Aorta (tissue), 5 donors: Measurements from ENCODE around the gene ELP4. TPM values are rescaled to one million over a fixed set of nuclear protein-coding genes. Genes with fewer than 3 reads are reported as not detected.

Source experiments
- ATAC-seq: fragments of 200-7000 bp; cut with Tn5 transposase; one replicate; pipeline ENCODE4 v1.9.1; 2022; ENCODE audit warnings: moderate library complexity; ENCODE audit not compliant: low FRiP score
- DNase-seq, 2 donors: peaks; one replicate each; pipeline ENCODE4 v3.0.0-alpha.2; 2020
- H3K27ac ChIP-seq, 2 donors: one replicate each; pipeline ENCODE4 v1.5.1; 2013; ENCODE audit warnings: low read length in 2 of 2, mild to moderate bottlenecking in 2 of 2, moderate library complexity in 2 of 2, control low read depth in 1 of 2, inconsistent platforms in 1 of 2, low read depth in 1 of 2
- H3K27me3 ChIP-seq, 2 donors: one replicate each; pipeline ENCODE4 v1.6.1; 2013; ENCODE audit warnings: control low read depth in 1 of 2, low read length in 1 of 2, mild to moderate bottlenecking in 1 of 2, moderate library complexity in 1 of 2; ENCODE audit not compliant: insufficient read depth in 2 of 2, control insufficient read depth in 1 of 2
- H3K36me3 ChIP-seq, 2 donors: one replicate each; pipeline ENCODE4 v1.6.1; 2013; ENCODE audit warnings: control low read depth in 1 of 2, low read length in 1 of 2, mild to moderate bottlenecking in 1 of 2; ENCODE audit not compliant: insufficient read depth in 2 of 2, control insufficient read depth in 1 of 2
- H3K4me1 ChIP-seq, 2 donors: one replicate each; pipeline ENCODE4 v1.6.1; 2013; ENCODE audit warnings: low read length in 2 of 2, control low read depth in 1 of 2, mild to moderate bottlenecking in 1 of 2, moderate library complexity in 1 of 2; ENCODE audit not compliant: insufficient read depth in 2 of 2, control insufficient read depth in 1 of 2
- H3K4me3 ChIP-seq, 2 donors: one replicate each; pipeline ENCODE4 v1.5.1; 2013; ENCODE audit warnings: low read length in 2 of 2, control low read depth in 1 of 2, mild to moderate bottlenecking in 1 of 2
- H3K9me3 ChIP-seq: one replicate; pipeline ENCODE4 v1.6.1; 2013; ENCODE audit warnings: mild to moderate bottlenecking, low read length; ENCODE audit not compliant: control insufficient read depth
- WGBS, 2 donors: extraction: QIAGEN DNeasy Blood & Tissue Kit; methylation state at CpG; one replicate each; pipeline ENCODE4 v1.1.7; 2013; 5-methylcytosine and 5-hydroxymethylcytosine counted together
- intact Hi-C, 2 donors: fragments of 100-400 bp; cut with DNase I; formaldehyde crosslinking; loops; one replicate each; pipeline versions ENCODE4 v1.14.2 to v1.15.0; 2022
- polyA plus RNA-seq, 2 donors: library from polyadenylated mRNA; stranded (reverse); fragments of 200-250 nt; gene quantifications; one replicate each; pipeline ENCODE4 v1.2.3, GENCODE V29; 2013
- total RNA-seq, 2 donors: library from RNA; stranded (reverse); fragmentation: NEBNext Ultra II Directional; extraction: Animal tissue kit (Norgen Biotek cat#: 25700); gene quantifications; one replicate each; pipeline ENCODE4 v1.2.1, GENCODE V29; 2021
- donor health status: healthy with polysubstance abuse.
- donor health status: Bipolar disorder and iron deficiency.
- donor health status: DM: no; HTN: no; CAD: no.
- donor health status: DM: no; HTN: no; CAD: no.
- donor health status: DM: yes; HTN: yes; CAD: no.

The ELP4 gene
- total and polyA plus RNA-seq, 4 donors = 6.8 to 17.9 (median 11.4) TPM

DNA sequence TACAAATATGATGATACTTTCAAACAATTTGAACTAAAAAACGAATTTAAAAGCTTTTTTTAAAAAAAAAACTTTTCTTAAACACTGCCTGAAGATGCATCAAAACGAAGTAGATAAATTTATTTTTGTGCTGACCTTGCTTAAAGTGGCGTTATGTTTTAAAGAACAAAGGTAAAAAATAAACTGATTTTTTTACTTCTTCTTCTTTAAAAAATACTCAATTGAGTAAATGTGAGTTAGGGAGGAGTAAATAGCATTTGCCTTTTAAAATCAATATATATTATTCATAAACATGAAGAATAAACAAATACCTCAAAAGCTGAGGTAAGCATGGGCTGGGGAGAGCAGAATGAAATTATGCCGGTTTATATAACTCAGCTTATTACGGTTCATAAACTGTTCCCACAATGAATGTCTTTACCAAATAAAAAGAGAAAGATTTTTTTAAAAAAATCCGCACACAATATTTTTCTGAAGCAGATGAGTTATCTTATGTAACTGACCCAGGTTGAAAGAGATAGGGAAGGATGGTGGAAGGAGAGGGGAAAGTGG is 292.5 kb downstream of the ELP4 start:
- intact Hi-C loops = no loop called here
- Histone ChIP-seq H3K9me3 (peaks cover 2% of the 10 kb centered on the region), H3K27me3 (peaks cover 0 to 6% of the 10 kb centered on the region in 2 donors), H3K4me1 (no peaks in the 10 kb centered on the region), H3K27ac (no peak overlapping the region), H3K36me3 (no peaks in the 10 kb centered on the region), H3K4me3 (no peak overlapping the region)
- 19 to 24% methylated on average over 6 of the region's 6 CpGs for WGBS, 2 donors
- no peak for DNase-seq
- ATAC-seq = no peak

DNA sequence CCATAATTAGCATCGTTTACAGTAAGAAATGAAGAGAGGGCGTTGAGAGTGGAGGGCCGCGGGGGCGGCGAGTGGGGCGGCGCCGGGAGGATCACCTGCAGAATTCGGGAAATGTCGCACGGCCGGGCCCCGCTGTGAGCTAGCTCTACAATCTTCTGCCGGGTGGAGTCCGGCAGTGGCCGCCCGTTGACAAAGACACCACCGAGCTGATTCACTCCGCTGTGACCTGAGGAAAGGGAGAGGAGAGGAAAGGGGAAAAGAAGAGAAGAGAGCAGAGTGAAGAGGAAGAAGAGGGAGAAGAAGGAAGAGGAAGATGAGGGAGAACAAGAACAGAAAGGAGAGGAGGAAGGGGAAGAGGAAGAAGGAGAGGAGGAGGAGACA is 293.0 kb downstream of the ELP4 start:
- no peaks in the 10 kb centered on the region for H3K36me3 ChIP-seq
- H3K9me3 ChIP-seq = peaks cover 2% of the 10 kb centered on the region
- no peak for ATAC-seq
- H3K4me3 ChIP-seq = no peak overlapping the region
- intact Hi-C loops = no loop called here
- 6 to 12% methylated on average over 20 of the region's 20 CpGs for WGBS, 2 donors
- peak in 1 of 2 donors; percentile 58 for DNase-seq
- H3K4me1 ChIP-seq = no peaks in the 10 kb centered on the region
- H3K27ac ChIP-seq = no peak overlapping the region
- H3K27me3 ChIP-seq = peaks cover 0 to 6% of the 10 kb centered on the region in 2 donors

DNA sequence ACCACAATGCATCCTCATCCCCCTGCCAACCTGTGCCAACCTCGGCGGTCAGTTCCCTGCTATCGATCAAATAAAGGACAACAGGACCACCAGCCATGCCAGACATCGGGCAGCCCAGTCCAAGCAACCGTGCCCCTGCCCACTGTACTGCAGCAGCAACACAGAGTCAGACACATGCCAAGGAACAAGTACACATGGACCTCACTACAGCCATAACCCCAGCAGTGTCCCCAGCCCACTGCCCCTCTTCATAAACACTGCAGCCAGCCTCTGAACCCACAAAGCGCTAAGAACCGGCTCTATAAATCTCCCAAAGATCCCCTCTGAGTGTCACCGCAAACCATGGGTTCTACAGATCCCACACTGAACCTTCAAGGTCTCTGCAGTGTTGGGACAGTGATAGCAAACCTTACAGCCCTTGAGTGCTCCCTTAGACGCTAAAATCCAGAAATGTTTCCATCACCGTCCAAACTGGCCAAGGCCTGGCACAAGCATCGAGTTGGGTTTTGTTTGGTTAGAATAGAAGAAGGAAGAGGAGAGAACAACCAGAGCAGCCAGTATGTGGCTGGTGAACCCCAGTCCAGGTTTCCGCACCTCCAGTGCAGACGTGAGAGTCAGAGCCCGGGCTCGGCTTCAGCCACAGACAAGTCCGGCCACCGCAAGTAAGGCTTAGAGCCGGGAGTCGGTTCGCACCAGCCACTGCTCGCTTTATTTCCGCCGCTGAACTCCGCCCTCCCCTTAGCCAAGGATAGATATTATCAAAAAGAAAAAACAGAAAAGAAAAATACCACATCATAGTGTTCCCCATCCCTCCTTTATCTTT is 293.6 kb downstream of the ELP4 start:
- H3K9me3 ChIP-seq = peaks cover 2% of the 10 kb centered on the region
- H3K36me3 ChIP-seq = no peaks in the 10 kb centered on the region
- intact Hi-C loops = no loop called here
- no peak overlapping the region for H3K4me3 ChIP-seq
- ATAC-seq (no peak), DNase-seq (peak in 1 of 2 donors; percentile 52)
- 9 to 14% methylated on average over 24 of the region's 24 CpGs for WGBS, 2 donors
- peaks cover 0 to 5% of the 10 kb centered on the region in 2 donors for H3K27me3 ChIP-seq
- H3K27ac ChIP-seq = no peak overlapping the region
- no peaks in the 10 kb centered on the region for H3K4me1 ChIP-seq

DNA sequence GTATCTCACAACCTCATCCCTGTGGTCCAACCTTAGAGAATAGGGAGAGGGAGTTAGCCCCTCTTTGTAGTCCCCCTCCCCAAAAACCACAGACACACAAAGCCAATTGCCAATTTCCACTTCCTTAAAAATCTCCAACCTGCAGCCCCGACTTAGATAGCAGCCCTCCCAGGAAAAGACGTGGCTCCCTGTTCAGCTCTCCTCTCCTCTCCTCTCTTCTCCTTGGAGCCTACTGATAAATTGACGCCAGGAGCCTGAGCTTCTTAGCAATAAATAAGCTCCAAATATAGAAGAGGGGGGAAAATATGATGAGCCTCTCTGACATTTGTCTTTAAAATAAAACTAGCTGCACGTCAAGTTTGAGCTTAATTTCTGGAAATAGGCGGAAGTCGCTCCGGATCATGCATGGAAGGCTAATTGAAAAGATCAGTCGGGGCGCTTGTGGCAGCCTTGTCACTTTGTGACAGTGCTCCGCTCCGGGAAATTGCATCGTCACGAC is 294.3 kb downstream of the ELP4 start:
- 16 to 22% methylated on average over 13 of the region's 13 CpGs for WGBS, 2 donors
- Histone ChIP-seq H3K4me1 (no peaks in the 10 kb centered on the region), H3K27me3 (peaks cover 0 to 5% of the 10 kb centered on the region in 2 donors), H3K27ac (no peak overlapping the region), H3K4me3 (no peak overlapping the region), H3K9me3 (peaks cover 2% of the 10 kb centered on the region), H3K36me3 (no peaks in the 10 kb centered on the region)
- intact Hi-C loops = no loop called here
- ATAC-seq (no peak), DNase-seq (no peak)

DNA sequence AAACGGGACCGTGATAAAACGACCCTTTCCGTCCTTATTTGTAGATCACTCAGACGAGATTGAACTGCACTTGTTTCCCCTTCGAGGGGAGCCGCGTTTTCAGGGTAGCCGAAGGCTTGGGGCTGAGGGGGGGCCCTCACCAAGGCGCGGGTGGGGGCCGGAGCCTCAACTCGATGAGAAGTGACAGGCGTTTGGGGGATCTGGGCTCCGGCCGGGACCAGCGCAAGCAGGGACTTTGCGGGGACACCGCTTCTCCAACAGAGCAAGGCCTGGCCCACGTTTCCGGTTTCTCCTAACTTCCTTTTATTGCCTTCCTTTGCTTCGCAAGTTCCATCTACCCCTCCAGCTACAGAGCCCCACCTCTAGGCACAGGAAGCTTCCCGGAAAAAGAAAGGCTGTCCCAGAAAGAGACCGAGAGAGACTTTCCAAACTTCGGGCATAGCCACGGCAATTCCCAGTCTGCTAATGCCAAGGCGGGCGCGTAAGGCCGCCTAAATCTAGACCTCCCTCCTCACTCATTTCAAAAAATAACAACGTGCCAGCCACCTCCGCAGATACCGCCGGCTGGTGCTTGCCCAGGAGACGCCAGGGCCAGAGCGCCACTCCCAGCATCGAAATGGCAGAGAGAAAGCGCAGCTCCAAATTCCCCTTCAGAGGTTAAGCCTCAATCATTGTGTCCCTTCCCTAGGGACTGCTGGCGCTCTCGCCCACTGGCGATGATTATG is 294.9 kb downstream of the ELP4 start:
- peaks cover 0 to 5% of the 10 kb centered on the region in 2 donors for H3K27me3 ChIP-seq
- no peaks in the 10 kb centered on the region for H3K4me1 ChIP-seq

DNA sequence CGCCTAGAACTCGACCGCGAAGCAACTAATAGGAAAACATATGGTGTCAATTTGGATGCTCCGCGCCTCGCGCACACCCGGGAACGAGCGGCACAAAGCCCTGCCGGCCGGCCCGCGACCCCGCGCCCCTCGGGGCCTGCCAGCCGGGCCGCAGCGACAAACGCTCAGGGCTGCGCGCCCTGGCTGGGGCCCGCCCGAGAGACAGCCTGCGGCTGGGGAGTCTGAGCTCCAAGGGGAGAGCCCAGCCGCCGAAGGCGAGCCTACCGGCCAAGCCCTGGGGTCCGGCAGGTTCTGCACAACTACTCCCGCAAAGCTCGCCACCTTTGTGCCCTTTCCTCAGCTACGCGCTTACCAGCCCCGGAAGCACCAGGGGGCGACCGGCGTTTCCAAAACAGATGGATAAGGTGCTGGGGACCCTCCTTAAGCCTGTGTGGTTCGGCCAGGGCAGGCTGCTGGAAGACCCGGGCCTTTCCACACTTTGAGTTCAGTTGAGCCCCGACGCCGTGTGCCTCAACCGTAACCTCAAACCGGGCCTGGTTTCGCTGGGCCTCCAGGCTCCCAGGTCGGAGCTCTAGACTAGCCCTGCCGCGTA is 295.6 kb downstream of the ELP4 start:
- WGBS, 2 donors = 9% methylated on average over 47 to 51 of the region's 51 CpGs
- Histone ChIP-seq H3K4me1 (no peaks in the 10 kb centered on the region), H3K36me3 (no peaks in the 10 kb centered on the region), H3K4me3 (no peak overlapping the region), H3K27me3 (peaks cover 0 to 5% of the 10 kb centered on the region in 2 donors), H3K9me3 (peaks cover 2% of the 10 kb centered on the region), H3K27ac (no peak overlapping the region)
- ATAC-seq = no peak
- intact Hi-C loops = no loop called here
- peak in 1 of 2 donors; percentile 64 for DNase-seq

More for the DNA sequence above, 294.9 kb downstream of the ELP4 start:
- Histone ChIP-seq H3K9me3 (peaks cover 2% of the 10 kb centered on the region), H3K4me3 (no peak overlapping the region), H3K36me3 (no peaks in the 10 kb centered on the region), H3K27ac (no peak overlapping the region)
- ATAC-seq (no peak), DNase-seq (peak in 1 of 2 donors; percentile 68)
- intact Hi-C loops = no loop called here
- WGBS, 2 donors = 5 to 8% methylated on average over 41 of the region's 41 CpGs

DNA sequence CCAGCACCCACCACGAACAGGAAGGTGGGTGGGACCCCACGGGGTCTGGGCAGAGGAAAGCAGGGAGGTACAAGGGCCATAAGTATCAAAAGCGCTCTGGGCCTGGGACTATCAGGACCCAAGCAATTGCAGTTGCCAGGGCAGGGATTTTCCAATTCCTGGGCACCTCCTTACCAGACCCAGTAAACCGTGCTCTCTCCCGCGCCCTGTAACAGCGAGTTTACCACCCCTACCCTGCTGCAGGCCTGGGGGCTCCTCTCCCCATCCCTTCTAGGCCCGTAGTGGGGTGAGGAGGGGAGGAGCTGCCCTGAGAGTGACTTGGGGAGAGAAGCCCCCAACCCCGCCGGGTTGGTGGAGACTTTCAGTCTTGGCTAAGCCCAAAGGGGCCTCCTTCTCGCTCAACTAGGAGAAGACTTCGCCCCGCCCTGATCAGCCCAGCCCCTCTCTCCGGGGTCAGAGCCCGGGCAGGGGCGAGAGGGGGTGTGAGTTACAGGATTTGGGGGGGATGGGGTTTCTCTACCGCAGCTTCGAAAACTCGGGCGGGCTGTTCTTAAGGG is 296.1 kb downstream of the ELP4 start:
- Histone ChIP-seq H3K36me3 (no peaks in the 10 kb centered on the region), H3K9me3 (peaks cover 2% of the 10 kb centered on the region), H3K27ac (no peak overlapping the region), H3K4me1 (no peaks in the 10 kb centered on the region), H3K4me3 (no peak overlapping the region), H3K27me3 (peaks cover 0 to 5% of the 10 kb centered on the region in 2 donors)
- DNase-seq (peak in 1 of 2 donors; percentile 54), ATAC-seq (no peak)
- WGBS, 2 donors = 5 to 12% methylated on average over 19 to 20 of the region's 20 CpGs
- intact Hi-C loops = no loop called here

DNA sequence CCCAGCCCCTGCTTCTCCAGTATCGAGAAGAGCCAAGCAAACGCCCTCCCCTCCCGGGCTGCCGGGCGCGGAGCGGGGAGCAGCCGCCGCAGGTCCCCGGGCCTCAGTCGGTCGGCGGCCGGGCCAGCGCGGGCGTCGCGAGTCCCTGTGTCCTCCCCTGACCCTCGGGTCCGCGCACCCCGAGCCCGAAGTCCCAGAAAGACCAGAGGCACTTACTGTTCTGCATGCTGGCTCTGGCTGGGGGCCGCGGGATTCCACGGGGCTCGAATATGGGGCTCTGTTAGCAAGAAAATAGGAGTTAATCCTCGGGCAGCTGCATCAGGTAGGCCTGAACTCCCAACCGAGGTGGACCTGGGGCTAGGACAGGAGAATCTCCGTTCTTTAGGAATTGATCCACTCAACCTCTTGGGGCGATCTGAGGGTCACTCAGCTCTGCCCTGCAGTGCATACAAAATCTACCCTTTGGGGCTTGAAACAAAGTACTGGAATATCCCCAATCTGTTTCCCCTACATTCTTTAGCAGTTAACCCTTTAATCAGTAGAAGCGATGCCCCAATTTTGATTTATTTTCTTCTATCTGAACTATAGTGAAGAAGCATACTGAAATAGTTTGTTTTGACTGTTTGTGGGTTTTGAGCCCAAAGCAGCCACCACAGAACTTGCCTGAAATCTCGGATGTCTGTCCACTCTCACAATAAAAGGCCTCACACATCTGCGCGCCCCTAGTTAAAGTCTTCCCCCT is 296.8 kb downstream of the ELP4 start:
- H3K9me3 ChIP-seq = peaks cover under 1% of the 10 kb centered on the region
- ATAC-seq (no peak), DNase-seq (peak in 1 of 2 donors; percentile 72)
- H3K27ac ChIP-seq = no peak overlapping the region
- H3K4me3 ChIP-seq = no peak overlapping the region
- peaks cover 0 to 2% of the 10 kb centered on the region in 2 donors for H3K27me3 ChIP-seq
- peaks cover 0 to under 1% of the 10 kb centered on the region in 2 donors for H3K4me1 ChIP-seq
- WGBS, 2 donors = 11 to 15% methylated on average over 24 to 36 of the region's 36 CpGs
- no peaks in the 10 kb centered on the region for H3K36me3 ChIP-seq
- intact Hi-C loops = no loop called here
